Left kidney (tissue), 2 donors: ENCODE results near the gene SIPA1. TPM values are rescaled to one million over a fixed set of nuclear protein-coding genes. Genes with fewer than 3 reads are reported as not detected.
"Not testable (repeated sequence)": the region's sequence is repeated elsewhere in the genome, so short reads cannot be mapped to it uniquely, and the experiment has no call there.

Source experiments
- DNase-seq: peaks from one replicate; pipeline ENCODE4 v3.0.0-alpha.2; 2013
- polyA plus RNA-seq: library from polyadenylated mRNA; unstranded; fragments of 120-200 nt; gene quantifications from one replicate; pipeline ENCODE4 v1.2.1, GENCODE V29; 2013; ENCODE audit not compliant: insufficient read length

The SIPA1 gene
- polyA plus RNA-seq, 1 donor: 22.4 TPM

DNA sequence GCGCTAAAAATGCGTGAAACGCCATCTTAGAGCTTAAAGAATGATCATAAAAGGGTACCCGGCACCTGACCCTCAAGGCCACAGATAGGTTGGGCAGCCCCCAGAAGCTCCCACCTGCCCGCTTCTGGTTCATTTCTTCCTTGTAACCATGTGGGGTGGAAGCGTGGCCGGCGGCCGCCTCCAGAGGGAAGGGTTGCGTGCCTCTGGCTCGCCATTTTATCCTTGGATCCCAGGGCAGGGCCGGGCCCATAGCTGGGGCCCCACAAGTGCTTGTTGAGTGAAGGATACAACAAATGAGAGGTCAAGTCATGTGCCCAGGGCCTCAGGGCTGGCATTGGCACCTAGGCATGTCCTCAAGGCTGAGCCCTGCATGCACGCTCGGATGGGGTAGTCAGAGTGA is 16.4 kb upstream of the SIPA1 start:
- DNase-seq: no peak

DNA sequence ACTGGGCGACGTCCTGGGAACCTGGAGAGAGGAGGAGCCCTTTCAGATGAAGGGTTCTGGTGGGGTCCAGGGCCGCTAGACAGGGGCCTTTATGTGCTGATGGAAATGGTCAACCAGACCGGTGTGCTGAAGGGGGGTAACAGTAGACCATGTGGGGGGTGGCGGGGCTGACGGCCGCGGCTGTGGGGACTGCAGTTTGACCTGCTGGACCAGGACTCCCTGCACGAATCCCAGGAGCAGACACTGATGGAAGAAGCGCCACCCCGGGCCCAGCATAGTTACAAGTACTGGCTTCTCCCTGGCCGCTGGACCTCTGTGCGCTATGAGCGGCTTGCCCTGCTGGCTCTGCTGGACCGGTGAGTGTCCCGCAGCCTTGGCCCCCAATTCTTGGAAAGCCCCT is 15.9 kb upstream of the SIPA1 start:
- DNase-seq: no peak

DNA sequence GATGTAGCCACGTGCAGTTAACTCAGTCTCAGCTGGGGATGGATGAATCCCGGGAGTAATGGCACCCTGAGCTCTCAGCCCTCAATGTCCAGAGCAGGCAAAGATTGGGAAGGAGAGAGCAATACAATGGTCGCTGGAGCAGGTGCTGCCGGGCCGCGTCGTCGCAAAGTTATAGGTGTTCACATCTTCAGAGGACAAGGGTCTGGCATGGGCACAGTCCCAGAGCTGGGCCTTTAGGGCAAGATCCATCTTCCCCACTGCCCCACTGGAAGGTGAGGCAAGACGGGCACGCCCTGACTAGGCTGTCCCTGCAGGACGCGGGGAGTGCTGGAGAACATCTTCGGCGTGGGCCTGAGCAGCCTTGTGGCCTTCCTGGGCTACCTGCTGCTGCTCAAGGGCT is 14.7 kb upstream of the SIPA1 start:
- no peak for DNase-seq

DNA sequence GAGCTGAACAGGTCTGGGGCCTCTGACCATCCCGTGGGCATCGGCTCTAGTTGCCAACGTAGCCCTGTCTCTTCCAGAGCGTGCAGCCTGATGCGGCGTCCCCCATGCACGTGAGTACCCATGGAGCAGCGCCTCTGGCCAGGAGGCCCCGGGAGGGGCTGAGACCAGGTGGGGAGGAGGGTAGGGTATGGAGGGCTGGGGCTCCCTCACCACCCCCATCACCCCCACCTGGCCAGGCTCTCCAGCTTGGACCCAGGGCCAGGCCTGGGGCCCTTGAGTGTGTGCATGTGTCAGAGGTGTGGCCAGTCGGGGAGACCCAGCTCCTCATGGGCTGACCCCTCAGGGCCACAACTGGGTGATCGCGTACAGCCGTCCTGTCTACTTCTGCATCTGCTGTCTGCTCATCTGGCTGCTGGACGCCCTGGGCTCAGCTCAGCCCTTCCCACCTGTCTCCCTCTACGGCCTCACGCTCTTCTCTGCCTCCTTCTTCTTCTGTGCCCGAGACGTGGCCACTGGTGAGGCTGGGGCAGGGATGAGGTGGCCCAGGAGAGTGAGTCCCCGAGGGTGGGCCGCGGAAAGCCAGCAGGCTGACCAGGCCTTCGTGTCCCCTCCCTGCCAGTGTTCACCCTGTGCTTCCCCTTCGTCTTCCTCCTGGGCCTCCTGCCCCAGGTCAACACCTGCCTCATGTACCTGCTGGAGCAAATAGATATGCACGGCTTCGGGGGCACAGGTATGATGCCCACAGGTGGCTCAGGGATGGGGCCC is 13.9 kb upstream of the SIPA1 start:
- no peak for DNase-seq

DNA sequence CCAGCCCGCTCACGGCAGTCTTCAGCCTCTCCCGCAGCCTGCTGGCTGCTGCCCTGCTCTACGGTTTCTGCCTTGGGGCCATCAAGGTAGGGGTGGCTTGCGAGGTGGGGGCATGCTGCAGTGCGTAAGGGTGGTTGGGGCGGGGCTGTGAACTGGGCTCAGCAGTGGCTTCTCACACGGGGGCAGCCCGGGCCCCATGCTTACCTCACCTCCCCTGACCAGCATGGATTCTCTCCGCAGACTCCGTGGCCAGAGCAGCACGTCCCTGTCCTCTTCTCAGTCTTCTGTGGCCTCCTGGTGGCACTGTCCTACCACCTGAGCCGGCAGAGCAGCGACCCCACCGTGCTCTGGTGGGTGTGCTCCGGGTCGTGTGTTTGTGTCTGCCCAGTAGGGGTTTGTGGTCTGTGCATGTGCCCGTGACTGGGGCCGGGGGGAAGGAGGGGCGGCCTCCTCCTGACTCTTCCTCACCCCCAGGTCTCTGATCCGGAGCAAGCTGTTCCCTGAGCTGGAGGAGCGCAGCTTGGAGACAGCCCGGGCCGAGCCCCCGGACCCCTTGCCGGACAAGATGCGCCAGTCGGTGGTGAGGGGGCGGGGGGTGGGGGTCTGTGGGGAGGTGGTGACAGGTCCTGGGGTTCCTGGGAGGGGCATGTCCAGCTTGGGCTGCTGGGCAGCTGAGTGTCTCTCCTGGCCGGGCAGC is 12.8 kb upstream of the SIPA1 start:
- no peak for DNase-seq

DNA sequence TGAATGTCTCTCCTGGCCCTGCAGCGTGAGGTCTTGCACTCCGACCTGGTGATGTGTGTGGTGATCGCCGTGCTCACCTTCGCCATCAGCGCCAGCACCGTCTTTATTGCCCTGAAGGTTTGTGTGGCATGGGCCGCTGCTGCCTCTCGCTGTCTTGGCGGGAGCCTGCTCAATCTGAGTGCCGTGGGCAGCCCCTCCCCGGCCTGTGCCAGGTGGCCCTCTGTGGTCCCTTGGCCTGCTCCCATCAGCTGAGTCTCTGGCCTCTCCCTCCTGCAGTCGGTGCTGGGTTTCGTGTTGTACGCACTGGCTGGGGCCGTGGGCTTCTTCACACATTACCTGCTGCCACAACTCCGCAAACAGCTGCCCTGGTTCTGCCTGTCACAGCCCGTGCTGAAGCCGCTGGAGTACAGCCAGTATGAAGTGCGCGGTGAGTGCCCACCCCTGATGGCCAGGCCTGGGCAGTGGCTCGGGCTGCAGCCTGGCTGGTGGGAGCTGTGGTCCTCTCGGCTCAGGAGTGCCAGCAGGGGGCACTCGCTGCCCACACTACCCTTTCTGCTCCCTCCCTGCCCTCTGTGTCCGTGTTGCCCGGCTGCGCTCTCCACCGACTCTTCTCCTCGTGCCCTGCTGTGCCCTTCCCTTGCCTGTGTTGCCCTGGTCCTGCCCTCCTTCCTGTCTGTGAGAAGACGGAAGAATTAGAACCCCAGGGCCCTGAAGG is 12.1 kb upstream of the SIPA1 start:
- no peak for DNase-seq

DNA sequence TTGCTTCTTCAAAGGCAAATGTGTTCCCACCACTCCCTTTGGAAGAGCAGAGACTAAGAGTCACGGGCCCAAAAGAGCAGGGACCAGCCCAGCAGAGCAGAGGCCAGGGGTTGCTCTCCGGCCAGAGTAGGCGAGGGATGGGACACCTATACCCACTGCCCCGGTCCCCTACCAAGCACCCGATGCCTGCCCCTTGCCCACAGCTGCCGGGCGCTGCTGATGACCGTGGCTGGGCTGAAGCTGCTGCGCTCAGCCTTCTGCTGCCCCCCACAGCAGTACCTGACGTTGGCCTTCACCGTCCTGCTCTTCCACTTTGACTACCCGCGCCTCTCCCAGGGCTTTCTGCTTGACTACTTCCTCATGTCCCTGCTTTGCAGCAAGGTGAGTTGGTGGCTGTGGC is 10.7 kb upstream of the SIPA1 start:
- no peak for DNase-seq

DNA sequence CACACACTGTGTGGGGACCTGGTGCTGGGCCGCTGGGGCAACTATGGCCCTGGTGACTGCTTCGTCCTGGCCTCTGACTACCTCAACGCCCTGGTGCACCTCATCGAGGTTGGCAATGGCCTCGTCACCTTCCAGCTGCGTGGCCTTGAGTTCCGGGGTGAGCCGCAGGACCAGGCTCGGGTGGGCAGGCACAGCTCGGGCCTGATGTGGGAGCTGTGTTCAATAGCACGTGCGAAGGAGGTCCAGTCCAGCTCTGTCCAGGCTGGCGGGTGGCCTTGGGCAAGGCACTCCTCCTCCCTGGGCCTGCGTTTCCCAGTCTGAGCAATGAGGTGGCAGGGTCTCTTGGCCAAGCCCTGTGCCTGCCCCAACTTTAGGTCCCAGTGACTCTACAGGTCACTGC is 8.3 kb upstream of the SIPA1 start:
- no peak for DNase-seq

DNA sequence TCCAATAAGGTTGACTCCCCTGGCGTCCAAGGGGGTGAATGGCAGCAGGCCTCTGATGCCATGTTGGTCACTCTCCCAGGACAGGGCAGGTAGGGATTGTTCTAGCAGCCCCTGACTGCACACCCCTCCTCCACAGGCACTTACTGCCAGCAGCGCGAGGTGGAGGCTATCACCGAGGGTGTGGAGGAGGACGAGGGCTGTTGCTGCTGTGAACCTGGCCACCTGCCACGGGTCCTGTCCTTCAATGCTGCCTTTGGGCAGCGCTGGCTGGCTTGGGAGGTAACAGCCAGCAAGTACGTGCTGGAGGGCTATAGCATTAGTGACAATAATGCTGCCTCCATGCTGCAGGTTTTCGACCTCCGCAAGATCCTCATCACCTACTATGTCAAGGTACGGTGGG is 7.7 kb upstream of the SIPA1 start:
- no peak for DNase-seq

DNA sequence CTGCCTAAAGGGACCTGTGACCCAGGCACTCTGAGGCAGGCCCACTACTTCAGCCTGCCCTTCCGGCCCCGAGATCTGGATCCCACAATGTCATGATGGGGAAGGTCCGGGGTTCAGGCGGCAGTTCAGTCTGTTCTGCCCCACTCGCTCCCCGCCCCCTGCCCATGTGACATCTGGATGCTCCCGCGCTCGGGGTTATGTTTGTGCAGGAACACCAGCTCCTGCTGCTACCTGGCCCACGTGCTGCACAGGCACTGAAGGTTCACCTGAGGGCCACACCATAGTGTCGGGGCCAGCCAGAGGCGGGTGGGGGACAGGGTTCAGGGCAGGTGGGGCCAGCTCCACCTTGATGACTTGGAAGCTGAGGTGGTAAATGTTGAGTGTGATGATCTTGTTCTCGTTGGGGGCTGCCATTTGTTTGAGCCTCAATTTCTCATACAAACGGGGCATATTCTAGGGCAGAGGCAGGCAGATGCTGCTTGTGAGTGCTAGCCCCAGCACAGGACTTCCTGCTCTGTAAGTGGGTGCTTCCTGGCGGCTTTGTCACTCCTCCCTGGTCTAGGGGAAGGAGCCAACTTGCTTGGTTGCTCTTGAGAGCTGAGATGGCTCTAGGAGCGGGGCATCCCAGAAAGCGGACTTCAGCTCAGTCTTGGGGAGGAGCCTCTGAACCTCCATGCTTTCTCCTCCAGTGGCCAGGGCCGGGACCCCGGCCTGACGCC is 4.4 kb upstream of the SIPA1 start:
- no peak for DNase-seq

DNA sequence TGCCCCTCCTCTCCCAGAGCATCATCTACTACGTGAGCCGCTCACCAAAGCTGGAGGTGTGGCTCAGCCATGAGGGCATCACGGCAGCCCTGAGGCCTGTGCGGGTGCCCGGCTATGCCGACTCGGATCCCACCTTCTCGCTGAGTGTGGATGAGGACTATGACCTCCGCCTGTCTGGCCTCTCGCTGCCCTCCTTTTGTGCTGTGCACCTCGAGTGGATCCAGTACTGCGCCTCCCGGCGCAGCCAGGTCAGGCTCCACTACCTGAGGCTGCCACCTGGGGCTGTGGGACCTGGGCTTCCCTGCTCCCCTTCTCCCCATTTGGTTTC is 3.8 kb upstream of the SIPA1 start:
- no peak for DNase-seq

DNA sequence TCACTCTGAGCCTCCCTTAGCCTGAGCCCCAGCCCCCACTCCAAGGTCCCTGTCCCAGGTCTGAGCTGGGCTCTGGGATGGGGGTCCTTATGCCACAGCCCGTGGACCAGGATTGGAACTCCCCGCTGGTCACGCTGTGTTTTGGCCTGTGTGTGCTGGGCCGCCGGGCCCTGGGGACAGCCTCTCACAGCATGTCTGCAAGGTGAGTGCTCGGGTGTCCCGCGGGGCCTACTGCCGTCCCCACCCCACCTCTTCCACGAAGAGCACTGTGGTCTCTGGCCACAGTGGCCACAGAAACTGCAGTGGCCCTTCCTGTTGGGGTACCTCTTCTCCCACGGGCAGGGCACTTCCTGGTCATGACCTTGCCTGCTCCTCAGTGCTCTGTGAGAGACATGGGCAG is 3.5 kb upstream of the SIPA1 start:
- DNase-seq: no peak

DNA sequence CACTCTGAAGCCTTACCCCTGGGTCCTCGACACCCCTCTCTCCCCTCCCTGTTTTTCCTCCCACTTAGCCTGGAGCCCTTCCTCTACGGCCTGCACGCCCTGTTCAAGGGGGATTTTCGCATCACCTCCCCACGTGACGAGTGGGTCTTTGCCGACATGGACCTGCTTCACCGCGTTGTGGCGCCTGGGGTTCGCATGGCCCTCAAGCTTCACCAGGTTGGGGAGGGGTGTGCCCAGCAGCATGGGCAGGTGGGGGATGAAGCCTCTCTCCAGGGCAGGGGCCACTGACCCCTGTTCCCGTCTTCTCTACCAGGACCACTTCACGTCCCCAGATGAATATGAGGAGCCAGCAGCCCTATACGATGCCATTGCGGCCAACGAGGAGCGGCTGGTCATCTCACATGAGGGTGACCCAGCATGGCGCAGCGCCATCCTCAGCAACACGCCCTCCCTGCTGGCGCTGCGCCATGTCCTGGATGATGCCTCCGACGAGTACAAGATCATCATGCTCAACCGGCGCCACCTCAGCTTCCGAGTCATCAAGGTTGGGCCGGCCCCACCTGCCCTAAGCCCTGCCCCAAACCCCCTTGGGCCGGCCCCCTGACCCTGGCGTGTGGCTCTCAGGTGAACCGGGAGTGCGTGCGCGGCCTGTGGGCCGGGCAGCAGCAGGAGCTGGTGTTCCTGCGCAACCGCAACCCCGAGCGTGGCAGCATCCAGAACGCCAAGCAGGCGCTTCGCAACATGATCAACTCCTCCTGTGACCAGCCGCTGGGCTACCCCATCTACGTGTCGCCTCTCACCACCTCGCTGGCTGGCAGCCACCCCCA is 2.8 kb upstream of the SIPA1 start:
- no peak for DNase-seq

DNA sequence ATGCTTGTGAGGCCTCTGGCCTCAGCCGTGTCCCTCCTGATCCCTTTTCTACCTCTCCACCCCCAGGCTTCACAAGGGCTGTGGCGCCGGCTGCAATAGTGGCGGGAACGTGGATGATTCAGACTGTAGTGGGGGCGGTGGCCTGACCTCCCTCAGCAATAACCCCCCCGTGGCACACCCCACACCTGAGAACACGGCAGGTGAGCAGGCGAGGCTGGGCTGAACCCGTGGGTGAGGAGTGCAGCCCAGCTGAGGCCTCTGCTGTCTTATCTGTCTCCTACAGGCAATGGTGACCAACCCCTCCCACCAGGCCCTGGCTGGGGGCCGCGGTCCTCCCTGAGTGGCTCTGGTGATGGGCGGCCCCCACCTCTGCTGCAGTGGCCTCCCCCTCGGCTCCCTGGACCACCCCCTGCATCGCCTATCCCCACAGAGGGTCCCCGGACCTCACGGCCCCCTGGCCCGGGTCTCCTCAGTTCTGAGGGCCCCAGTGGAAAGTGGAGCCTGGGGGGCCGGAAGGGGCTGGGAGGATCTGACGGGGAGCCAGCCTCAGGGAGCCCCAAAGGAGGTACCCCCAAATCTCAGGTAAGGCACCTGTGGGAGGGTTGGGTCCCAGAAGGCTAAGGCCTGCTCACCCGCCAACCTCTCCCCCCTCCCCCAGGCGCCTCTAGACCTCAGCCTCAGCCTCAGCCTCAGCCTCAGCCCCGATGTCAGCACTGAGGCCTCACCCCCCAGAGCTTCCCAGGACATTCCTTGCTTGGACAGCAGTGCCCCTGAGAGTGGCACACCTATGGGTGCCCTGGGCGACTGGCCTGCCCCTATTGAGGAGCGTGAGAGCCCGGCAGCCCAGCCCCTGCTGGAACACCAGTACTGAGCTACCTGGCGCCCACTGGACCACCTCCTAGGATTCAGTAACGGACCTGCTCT is 1.5 kb upstream of the SIPA1 start:
- no peak for DNase-seq

DNA sequence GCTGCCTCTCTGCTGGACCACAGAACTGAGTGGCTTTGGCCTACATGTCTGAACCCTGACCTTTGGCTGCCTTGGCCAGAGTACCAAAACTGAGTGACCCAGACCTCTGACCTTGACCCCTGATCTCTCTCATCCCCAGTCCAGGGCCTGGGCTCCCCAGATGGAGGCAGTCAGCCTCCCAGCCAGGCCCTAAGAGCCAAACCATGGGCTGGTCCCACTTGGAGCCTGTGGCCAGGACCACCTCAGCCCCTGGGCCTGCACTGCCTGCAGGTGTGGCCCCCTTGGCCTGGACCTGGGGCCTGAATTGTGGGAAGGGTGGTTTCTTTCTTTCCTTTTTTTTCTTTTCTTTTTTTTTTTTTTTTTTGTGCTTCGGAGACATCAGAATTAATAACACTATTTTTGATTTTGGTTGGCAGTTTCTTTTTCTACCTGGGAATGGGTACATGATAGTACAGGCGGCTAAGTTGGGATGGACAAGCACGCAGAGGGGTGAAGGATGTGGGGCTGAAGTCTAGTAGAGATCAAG is 806 bp upstream of the SIPA1 start:
- DNase-seq: no peak

DNA sequence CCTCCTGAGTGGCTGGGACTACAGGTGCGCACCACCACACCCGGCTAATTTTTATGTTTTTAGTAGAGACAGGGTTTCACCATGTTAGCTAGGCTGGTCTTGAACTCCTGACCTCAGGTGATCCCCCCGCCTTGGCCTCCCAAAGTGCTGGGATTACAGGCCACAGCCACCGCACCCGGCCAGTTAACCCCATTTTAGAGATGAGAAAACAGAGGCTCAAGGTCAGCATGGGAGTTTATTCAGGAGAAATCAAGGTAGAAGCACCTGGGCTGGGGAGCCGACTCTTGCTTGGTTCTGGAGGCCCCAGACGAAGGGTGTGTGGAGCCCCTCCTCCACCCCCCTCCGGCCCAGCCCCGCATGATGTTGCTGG is 1.3 kb downstream of the SIPA1 start:
- DNase-seq: not testable (repeated sequence)

DNA sequence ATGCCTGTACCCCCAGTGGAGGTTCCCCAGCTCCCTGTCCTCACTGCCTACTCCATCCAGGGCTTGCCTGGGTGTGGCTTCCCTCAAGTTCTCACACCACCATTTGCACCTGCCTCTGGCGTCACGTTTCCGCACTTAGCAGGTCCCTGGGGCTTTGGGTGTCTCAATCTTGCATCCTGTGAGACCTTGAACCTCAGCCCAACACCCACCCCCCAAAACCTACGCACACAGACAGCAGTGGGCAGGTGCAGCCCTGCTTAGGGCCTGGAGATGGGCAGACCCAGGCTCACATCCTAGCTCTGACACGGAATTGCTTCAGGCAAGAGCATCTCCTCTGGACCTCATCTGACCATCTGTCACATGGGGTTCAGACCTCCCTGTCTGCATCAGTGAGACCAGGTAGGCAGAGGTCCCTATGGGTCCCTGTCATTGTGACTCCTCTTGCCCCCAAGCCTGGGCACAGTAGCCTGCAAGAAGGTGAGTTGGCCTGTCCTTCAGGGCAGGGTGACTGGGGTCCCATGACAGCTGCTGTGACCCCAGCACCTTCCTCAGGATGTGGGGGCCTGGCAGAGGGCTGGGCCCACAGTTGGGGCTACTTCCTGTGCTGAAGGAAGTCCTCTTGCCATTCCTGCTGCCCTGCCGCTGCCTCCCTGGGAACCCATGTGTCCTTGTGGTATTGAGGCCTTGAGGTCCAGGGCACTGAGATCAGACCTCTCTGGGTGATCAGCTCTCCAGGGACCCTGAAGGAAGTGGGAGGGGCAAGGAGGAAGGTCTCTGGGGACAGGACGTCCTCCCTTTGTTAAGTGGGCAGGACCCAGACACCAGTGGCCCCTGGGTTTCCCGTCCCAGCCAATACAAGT is 2.0 kb downstream of the SIPA1 start:
- DNase-seq: no peak

DNA sequence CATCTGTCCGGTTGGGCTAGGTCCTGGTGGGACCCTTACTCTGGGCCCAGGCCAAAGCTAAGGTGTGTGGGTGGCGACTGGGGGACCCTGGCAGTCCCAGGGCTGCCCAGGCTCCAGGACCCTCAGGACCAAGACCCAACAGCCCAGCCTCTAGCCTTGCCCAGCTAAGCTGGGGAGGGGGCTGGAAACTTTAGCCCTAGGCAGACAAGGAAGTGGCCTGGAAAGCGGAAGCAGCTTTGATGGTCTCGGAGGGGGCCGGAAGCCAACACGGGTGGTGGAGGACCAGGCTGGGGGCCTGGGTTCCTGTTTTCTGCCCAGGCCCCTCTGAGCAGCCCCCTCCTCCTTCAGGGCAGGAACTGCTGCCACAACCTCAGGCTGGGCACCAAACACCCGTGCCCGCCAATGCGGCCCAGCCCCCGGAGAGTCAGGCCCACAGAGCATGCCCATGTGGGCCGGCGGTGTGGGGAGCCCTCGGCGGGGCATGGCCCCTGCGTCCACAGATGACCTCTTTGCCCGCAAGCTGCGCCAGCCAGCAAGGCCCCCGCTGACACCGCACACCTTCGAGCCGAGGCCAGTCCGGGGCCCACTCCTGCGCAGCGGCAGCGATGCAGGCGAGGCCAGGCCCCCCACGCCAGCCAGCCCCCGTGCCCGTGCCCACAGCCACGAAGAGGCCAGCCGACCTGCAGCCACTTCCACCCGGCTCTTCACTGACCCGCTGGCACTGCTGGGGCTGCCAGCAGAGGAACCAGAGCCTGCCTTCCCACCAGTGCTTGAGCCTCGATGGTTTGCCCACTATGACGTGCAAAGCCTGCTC is 2.8 kb downstream of the SIPA1 start:
- no peak for DNase-seq
